Loucy (cell line): ENCODE data around the gene PRSS12.

ENCODE experiments used
- EZH2phosphoT487 ChIP-seq: fragments of 200-600 bp; IDR thresholded peaks from 2 replicates; pipeline ENCODE4 v1.6.1; 2018; ENCODE audit warnings: antibody characterized with exemption, mild to moderate bottlenecking, moderate library complexity, borderline replicate concordance
- TF ChIP-seq, protein P1 (sequence below): fragments of 200-600 bp; sonication (generic); conservative IDR thresholded peaks from 2 replicates; pipeline ENCODE4 v1.5.1; 2014; ENCODE audit warnings: mild to moderate bottlenecking, antibody characterized with exemption, low read length

GRCh38 chr4:118400356-118400755 is 47.6 kb upstream of the PRSS12 start:
- TF ChIP-seq, protein P1, sequence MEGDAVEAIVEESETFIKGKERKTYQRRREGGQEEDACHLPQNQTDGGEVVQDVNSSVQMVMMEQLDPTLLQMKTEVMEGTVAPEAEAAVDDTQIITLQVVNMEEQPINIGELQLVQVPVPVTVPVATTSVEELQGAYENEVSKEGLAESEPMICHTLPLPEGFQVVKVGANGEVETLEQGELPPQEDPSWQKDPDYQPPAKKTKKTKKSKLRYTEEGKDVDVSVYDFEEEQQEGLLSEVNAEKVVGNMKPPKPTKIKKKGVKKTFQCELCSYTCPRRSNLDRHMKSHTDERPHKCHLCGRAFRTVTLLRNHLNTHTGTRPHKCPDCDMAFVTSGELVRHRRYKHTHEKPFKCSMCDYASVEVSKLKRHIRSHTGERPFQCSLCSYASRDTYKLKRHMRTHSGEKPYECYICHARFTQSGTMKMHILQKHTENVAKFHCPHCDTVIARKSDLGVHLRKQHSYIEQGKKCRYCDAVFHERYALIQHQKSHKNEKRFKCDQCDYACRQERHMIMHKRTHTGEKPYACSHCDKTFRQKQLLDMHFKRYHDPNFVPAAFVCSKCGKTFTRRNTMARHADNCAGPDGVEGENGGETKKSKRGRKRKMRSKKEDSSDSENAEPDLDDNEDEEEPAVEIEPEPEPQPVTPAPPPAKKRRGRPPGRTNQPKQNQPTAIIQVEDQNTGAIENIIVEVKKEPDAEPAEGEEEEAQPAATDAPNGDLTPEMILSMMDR, result no peak
- no peak for TF ChIP-seq EZH2phosphoT487
